ENCODE measurements around the gene MAGEA9. TPM values are rescaled to one million over a fixed set of nuclear protein-coding genes. Genes with fewer than 3 reads are reported as not detected.
"Not testable (repeated sequence)": the region's sequence is repeated elsewhere in the genome, so short reads cannot be mapped to it uniquely, and the experiment has no call there.

The MAGEA9 gene, protein sequence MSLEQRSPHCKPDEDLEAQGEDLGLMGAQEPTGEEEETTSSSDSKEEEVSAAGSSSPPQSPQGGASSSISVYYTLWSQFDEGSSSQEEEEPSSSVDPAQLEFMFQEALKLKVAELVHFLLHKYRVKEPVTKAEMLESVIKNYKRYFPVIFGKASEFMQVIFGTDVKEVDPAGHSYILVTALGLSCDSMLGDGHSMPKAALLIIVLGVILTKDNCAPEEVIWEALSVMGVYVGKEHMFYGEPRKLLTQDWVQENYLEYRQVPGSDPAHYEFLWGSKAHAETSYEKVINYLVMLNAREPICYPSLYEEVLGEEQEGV
- total RNA-seq: not detected

DNA sequence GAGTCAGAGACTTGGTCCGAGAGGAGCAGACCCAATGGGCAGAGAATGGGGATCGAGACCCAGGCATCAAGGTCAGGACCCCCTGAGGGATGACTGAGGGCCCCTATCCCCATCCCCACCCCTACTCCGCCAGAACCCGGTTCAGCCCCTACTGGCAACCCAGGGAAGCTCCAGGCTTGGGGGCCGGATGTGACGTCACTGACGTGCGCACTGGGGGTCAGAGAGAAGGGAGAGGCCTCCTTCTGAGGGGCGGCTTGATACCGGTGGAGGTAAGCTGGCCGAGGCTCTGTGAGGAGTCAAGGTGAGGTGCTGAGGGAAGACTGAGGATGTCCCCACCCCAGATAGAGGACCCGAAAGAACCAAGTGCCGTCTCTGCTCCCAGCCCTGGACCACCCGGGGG is at the start of gene MAGEA9:
TSS of gene MAGEA9 (plus strand) at position 204 of the 400 bp plus-strand sequence. CDS start 4,281 bp downstream, outside the sequence.
- DNase-seq (ENCODE audit: low spot score): not testable (repeated sequence)

DNA sequence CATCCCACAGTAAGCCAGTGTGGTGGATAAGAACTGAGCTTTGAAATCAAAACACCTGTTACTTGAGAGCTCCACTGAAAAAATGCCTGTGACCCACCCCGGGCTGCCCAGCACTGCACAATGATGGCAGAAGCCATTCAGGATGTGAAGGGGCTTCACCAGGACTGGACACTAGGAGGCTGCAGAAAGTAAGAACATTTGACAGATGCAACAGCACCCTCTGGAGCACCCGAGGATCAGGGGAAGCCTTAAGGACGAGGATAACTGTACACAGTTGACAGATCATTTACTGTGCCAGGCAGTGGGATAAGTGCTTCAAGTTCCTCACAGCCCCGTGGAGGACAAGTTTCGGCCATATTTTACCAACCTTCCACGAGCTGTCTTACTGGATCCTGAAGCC is 39.5 kb upstream of the MAGEA9 start:
- not testable (repeated sequence) for DNase-seq (ENCODE audit: low spot score)

DNA sequence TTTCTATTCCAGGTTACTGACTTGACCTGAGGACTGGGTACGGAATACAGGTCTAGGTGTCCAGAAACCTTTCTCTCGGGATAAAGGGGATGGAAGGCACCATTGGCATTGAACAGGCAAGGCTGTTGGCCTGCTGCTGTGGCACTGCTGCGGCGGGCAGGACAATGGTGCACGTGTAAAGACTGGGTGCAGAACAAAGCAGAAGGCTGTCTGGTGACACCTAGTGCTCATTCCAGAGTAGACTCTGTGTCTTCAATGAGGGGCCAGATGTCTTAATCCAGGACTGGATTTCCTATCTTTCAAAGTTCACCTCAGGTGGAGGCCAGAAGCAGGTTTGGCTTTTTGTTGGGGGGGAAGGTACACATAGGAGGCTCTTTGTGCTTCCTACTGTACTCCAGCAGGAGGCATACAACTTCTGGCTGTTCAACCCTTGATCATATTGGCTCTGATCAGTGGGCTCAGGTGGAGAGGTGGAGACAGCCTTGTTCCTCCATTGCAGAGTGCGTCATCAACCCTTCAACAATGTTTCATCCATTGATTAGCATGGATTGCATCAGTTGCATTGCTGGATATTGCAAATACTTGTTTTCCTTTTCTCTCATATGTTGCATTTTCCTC is 35.2 kb upstream of the MAGEA9 start:
- not testable (repeated sequence) for DNase-seq (ENCODE audit: low spot score)

DNA sequence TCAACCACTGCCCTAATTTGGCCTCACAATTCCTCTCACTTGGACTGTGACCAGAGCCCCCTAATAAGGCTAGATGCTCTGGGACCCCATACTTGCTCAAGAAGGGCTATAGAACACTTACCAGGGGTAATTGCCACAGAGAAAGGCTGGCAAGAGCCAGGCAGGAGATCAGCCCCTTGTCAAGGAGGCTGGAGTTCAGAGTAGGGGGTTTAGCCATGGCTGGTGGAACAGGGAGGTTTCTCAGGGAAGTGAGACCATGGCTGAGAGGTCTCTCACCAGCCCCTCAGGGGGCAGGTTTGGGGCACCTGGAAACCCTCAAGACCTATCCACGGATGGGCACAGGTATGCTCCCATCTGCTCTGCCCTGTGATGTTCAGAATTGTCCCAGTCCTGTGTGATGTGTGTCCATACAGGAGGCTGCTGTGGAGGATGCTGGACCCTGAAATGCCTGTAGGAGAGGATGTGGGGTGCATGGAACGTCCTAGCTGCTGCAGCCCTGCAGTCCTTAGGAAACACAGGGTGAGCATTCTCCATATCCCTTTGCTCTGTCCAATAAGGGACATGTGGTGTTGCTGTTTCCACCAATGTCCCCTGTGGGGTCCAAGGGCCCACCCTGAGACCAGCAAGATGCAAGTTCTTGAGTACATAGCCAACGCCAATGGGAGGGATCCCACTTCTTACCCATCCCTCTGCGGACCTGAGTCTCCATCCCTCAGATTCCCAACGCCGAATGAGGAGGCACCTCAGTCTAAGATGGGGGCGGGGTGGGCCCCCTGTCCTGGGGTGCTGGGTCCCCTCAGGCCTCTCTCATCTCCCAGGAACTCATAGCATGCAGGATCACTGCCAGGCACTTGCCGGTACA is 24.3 kb upstream of the MAGEA9 start:
- DNase-seq (ENCODE audit: low spot score): no peak

DNA sequence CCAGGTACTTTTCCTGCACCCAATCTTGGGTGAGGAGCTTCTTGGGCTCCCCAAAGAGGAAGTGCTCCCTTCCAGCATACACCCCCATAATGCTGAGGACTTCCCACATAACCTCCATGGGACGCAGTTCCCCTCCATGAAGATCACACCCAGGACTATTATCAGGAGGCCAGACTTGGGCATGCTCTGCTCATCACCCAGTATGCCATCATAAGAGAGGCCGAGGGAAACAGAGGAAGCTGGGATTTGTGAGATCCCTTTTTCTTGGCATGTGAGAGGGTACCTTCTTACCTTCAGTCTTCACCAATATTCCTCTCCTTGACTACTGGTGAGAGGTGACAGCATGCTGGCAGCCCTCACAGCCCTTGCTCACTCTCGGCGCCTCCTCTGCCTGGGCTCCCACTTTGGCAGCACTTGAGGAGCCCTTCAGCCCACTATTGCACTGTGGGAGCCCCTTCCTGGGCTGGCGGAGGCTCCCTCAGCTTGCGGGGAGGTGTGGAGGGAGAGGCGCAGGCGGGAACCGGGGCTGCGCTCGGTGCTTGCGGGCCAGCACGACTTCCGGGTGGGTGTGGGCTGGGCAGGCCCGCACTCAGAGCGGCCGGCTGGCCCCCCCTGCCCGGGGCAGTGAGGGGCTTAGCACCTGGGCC is 23.5 kb upstream of the MAGEA9 start:
- no peak for DNase-seq (ENCODE audit: low spot score)

DNA sequence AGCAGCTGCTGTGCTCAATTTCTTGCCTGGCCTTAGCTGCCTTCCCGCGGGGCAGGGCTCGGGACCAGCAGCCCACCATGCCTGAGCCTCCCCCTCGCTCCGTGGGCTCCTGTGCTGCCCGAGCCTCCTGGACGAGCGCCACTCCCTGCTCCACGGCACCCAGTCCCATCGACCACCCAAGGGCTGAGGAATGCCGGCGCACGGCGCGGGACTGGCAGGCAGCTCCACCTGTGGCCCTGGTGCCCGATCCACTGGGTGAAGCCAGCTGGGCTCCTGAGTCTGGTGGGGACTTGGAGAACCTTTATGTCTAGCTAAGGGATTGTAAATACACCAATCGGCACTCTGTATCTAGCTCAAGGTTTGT is 23.0 kb upstream of the MAGEA9 start:
- DNase-seq (ENCODE audit: low spot score): not testable (repeated sequence)

DNA sequence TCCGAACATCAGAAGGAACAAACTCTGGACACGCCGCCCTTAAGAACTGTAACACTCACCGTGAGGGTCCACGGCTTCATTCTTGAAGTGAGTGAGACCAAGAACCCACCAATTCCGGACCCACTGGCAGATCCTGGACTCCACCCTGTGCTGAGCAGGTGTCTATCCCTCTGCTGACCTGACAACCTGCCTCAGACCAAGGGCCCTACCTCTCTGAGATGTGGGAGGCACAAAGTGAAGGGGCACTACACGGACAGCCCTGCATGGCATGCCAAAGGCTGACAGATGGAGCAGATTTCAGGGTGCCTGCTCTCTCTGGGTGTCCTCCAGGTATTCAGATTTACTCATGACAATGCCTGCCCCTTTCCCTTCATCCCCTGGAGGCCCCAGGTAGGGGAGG is 21.9 kb upstream of the MAGEA9 start:
- DNase-seq (ENCODE audit: low spot score): no peak

DNA sequence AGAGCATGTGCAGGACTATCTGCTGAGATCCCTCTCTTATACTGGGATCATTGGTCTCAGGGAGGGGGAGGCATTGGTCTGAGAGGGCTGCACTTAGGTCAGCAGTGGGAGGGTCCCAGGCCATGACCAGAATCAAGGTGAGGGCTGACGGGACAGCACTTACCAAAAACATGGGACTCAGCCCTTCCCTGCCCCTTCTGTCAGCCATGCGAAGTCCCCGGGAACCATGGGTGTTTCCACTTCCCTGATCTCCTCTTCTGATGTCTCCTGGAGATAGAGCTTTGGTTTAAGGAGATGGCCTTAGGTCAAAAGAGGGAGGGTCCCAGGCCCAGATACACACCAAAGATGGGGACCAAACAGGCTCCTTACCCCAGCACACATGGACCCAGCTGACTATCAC is 20.8 kb upstream of the MAGEA9 start:
- DNase-seq (ENCODE audit: low spot score): no peak

DNA sequence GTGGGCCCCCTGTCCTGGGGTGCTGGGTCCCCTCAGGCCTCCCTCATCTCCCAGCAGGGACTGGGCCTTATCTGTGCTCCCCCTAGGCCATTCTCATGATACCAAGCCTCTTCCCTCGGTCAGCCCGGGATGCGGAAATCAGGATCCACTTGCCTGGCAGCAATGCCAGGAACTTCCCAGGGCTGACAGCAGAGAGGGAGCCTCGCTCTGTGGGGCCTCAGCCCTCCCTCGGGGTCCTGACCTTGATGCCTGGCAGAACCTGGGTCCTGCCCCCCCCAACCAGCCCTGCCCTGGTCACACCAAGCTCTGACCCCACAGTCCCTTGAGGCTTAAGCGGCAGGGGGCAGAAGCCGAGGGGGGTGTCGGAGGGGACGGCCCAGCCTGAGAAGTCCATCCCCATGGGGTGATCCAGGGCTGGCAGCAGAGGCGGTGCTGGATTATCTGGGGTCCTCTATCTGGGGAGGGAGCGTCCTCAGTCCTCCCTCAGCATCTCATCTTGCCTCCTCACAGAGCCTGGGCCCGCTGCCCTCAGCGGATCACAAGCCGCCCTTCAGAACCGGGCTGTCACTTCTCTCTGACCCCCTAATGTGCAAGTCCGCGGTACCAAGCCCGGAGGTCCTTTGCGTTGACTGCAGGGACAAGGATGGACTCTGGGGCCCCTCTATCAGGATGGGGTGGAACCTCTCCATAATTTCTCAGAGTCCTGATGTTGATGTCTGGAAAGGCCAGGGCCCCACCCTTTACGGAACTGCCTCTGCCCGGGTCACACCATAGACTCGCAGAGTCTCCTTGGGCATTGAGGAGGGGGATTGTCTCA is 19.7 kb upstream of the MAGEA9 start:
- DNase-seq (ENCODE audit: low spot score): not testable (repeated sequence)

DNA sequence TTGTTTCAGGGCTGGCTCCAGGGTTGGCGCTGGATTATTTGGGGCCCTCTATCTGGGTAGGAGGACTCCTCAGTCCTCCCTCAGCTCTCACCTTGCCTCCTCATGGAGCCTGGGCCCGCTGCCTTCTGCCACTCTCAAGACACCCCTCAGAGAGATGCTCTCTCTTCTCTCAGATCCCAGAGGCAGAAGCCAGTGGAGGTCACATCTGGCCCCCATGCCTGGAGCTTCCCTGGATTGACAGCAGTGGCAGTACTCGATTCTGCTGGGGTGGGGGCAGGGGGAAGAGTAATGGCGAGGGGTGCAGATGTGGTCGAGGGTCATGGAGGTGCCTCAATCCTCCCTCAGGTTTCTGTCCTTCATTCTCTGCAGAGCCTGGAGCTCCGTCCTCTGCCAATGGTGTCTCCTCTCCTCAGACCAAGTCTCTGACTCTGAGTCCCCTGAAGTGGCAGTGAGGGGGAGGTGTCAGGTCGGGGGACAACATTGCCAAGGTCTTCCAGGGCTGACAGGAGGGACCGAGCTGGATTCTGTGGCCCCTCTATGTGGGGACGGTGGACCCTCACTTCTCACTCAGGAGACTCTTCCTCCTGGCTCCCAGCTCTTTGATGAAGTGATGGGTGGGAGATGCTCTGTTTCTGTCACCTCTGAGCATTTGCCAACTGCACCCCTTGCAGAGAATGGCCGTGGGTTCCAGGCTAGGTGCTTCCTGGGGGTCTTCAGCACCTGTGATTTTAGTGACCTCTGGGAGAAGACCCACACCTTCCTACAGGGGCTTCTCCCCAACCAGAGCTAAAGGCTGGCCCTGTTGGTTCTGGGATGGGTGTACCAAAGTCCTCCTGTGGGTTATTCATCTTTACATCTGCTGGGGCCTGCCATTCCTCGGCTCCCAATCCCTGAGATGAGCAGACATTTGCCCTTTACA is 18.8 kb upstream of the MAGEA9 start:
- DNase-seq (ENCODE audit: low spot score): no peak

DNA sequence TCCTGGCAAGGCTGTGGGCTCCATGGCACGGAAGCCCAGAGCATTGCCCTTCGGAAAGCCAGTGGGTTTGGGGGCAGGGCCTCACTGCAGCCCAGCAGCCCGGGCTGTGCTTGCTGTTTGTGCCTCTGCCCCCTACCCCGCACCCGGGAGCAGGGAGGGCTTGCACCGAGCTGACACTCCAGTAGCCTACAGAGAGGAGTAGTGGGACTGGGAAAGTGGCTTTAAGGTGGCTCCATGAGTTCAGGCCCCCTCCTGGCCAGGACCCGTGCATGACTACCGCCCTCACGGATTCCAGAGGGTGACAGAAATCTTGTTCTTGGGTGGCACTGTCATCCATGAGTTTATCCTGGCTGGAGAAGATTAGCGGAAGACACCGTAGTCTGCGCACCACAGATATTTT is 11.4 kb upstream of the MAGEA9 start:
- DNase-seq (ENCODE audit: low spot score): not testable (repeated sequence)

DNA sequence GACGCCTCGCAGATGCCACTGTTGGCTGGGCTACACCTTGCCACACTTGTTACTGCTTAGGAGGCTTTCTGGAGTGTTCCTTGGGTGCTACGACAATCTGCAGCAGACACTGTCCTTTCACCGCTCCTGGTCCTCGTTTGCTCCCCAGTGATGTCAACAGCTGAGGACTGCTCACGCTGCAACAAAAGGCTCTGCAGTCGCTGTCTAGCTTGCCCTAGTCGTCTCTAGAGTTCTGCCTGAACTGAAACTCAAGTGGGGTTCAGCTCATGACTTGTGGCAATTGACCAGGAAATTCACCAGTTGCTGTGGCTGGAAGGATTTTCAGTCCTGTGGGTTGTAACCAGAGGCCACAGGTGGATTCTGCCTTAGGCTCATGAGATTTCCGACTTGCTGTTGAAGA is 8.7 kb upstream of the MAGEA9 start:
- not testable (repeated sequence) for DNase-seq (ENCODE audit: low spot score)

DNA sequence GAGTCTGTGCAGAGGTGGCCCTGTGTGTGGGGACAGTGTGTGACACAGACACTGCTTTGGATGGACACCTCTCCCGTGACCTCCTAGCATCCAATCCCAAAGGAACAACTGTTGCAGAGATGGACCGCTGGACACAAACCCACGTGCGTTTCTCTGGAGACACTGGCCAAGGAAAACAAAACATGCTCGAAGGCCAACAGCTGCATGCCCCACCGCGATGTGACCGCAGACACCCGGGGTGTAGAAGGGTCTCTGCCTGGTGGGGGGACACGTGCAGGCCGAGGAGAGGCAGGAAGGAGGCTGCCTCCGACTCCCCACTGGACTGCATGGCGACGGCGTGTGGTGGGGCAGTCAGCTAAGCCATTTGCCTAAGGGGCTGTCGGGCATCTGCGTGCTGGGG is 8.0 kb upstream of the MAGEA9 start, which contains the start of gene HSFX1:
TSS of gene HSFX1 (plus strand) at position 301 of the 400 bp plus-strand sequence. CDS start 614 bp downstream, outside the sequence.
- not testable (repeated sequence) for DNase-seq (ENCODE audit: low spot score)

DNA sequence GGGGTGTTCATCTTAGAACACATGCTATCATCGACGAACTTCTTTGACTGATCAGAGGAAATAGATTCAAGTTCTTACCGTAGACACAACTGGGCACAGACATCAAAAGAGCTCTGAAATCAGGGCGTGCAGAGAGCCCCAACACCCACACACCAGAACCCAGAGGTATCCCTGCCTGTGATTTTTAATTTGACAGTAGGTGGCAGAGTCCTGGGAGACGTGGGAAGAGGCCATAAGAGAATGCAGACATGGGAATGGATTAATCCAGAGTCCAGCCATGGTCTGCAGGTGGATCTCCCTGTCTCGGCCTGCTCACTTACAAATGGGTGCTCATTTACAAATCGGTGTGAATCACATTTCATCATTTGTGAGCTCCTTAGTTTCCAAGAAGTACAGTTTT is 3.7 kb upstream of the MAGEA9 start:
- not testable (repeated sequence) for DNase-seq (ENCODE audit: low spot score)

DNA sequence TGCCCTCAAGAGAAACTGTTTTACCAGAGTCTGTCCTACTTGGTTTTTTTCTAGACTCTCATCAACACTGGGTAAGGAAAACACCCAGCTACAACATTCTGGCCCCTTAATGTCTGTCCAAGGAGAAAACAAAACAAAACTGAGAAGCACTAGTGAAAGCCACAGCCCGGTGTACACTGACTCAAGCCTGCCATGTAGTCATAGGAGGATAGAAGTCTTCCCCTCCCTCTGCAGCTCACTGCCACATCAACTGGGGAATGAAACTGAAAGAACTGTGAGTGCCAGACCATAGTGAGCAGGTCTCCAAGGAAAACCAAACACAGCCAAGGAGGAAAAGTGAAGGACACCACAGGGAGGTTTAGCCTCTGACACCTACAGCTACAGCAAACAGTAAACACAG is 13.8 kb downstream of the MAGEA9 start:
- not testable (repeated sequence) for DNase-seq (ENCODE audit: low spot score)

DNA sequence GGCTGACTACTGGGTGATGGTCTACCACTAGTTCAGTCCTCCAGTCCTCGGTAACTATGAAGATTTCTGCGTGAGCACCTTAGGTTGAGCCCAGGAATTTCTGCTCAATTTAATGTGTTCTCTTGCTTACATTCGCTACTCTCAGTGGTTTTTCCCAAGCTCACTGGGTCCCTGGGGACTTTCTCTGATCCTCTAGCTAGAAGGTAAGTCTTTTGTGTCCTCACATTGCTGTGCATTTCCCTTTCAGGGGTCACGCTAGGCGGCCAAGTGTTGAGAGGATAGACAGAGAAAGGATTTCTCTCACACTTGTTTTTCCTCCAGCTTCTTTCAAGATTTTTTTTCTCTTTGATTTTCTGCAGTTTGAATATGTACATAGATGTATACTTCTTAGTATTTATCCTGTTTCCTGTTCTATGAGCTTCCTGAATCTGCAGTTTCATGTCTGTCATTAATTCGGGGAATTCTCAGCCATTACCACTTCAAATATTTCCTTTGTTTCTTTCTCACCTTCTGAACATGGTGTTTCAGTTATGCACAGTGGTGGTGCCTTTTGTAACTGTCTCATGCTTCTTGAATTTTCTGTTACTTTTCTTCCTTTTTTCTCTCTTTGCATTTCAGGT is 17.5 kb downstream of the MAGEA9 start:
- DNase-seq (ENCODE audit: low spot score): no peak

DNA sequence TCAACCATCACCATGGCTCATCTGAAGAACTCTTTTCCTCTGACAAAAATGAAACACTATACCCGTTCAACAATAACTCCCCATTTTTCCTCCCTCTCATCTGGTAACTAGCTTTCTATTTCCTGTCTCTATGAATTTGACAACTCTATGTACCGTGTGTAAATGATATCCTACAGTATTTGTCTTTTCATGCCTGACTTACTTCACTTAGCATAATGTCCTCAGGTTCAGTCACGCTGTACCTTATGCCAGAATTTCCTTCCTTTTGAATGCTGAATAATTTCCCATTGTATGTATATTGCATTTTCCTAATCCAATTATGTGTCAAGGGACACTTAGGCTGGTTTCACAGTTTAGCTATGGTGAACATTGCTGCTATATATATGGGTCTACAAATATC is 18.2 kb downstream of the MAGEA9 start:
- DNase-seq (ENCODE audit: low spot score): no peak

DNA sequence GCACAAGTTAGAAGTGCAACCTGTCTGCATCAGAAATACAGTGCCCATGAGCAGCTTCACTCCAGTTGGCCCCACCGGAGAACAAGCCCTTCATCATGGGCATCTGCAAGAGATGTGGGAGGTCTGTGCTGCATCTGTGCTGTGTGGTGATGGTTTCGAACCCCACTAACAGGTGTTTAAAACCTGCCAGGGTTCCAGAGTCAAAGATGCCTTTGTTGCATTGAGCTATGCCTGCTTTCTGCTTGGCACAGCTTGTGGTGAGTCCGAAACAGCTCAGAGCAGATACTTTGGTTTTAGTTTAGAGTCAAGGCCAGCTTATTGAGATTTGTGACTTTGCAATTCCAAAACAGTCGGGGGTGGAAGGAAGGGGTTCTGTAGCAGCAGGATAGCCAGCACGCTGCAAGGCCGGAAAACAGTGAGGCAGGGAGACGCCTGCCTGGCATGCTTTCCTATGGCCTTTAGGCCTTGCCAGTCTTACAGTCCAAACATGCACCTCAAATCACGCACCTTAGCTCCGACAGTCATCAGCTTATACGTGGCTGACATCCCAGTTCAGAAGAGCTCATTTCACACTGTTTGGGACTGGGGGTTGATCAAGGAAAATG is 21.8 kb downstream of the MAGEA9 start:
- DNase-seq (ENCODE audit: low spot score): no peak

DNA sequence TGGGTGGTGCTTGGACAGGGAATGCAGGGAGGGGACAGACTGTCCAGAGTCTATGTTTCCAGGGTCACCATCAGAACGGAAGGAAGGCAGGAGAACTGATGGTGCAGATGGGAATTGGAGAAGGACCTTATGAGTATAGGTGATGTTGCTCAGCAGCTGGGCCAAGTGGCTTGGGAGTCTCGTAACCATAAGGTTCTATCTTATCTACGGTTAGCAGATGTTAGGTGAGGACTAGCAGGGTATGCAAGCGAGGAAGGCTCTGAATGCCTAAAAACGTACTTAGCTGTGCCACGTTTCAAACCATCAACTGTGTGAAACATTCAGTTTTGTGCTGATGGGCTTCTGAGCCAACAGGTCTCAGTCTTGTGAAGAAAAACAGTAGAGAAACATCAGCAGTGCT is 22.4 kb downstream of the MAGEA9 start:
- no peak for DNase-seq (ENCODE audit: low spot score)
